Transverse colon (tissue), 4 donors: ENCODE data around the gene SMAD2. TPM values are rescaled to one million over a fixed set of nuclear protein-coding genes. Genes with fewer than 3 reads are reported as not detected.

ENCODE experiments used
- DNase-seq: peaks from one replicate; pipeline ENCODE4 v3.0.0-alpha.2; 2019
- H3K27ac ChIP-seq, 4 donors: fragments of 200-600 bp; sonication (generic); 2 replicates each; pipeline ENCODE4 v1.5.1; 2016 to 2018; ENCODE audit warnings: inconsistent platforms in 4 of 4
- H3K27me3 ChIP-seq: fragments of 200-600 bp; sonication (generic); 2 replicates; pipeline ENCODE4 v1.5.1; 2017; ENCODE audit warnings: inconsistent platforms
- H3K36me3 ChIP-seq, 4 donors: fragments of 200-600 bp; sonication (generic); 2 replicates each; pipeline ENCODE4 v1.5.1; 2017 to 2019; ENCODE audit warnings: inconsistent platforms in 4 of 4
- H3K4me1 ChIP-seq, 4 donors: fragments of 200-600 bp; sonication (generic); 2 replicates each; pipeline ENCODE4 v1.5.1; 2017 to 2020; ENCODE audit warnings: inconsistent platforms in 4 of 4
- H3K4me3 ChIP-seq, 4 donors: fragments of 200-600 bp; sonication (generic); 1 replicate in 1 of 4; 2 replicates in 3 of 4; pipeline versions ENCODE4 v1.5.1 to v1.6.1; 2017 to 2019; ENCODE audit warnings: inconsistent platforms in 4 of 4
- H3K9me3 ChIP-seq, 2 donors: fragments of 200-600 bp; sonication (generic); 2 replicates each; pipeline ENCODE4 v1.5.1; 2017 to 2019; ENCODE audit warnings: inconsistent platforms in 2 of 2
- CTCF ChIP-seq, 5 experiments: fragments of 200-600 bp in 3 of 5; fragments of 450-650 bp in 2 of 5; sonication (generic) in 3 of 5; IDR thresholded peaks; 1 replicate in 2 of 5; 2 replicates in 3 of 5; pipeline ENCODE4 v1.5.1; 2016 to 2017; ENCODE audit warnings: antibody characterized with exemption in 5 of 5, inconsistent platforms in 3 of 5, mild to moderate bottlenecking in 2 of 5, moderate library complexity in 1 of 5
- EP300 ChIP-seq: sonication (generic); formaldehyde crosslinking; IDR thresholded peaks from one replicate; pipeline ENCODE4 v1.6.1; 2017; ENCODE audit warnings: antibody characterized with exemption, low read depth
- POLR2A ChIP-seq: fragments of 450-650 bp; IDR thresholded peaks from one replicate; pipeline ENCODE4 v1.6.1; 2016; ENCODE audit warnings: antibody characterized with exemption, mild to moderate bottlenecking, moderate library complexity
- POLR2AphosphoS5 ChIP-seq, 3 donors: sonication (generic); formaldehyde crosslinking; IDR thresholded peaks; one replicate each; pipeline ENCODE4 v1.6.1; 2016; ENCODE audit warnings: antibody characterized with exemption in 3 of 3
- WGBS, 2 donors: methylation state at CpG; one replicate each; pipeline ENCODE4 v1.1.5; 2018; ENCODE audit warnings: low coverage in 1 of 2; 5-methylcytosine and 5-hydroxymethylcytosine counted together
- in situ Hi-C, 4 donors: fragments of 200-750 bp; cut with MboI; loops; one replicate each; pipeline versions ENCODE4 v1.15.0 to v1.15.1; 2017; ENCODE audit warnings: low sequenced_read_pairs in 3 of 4, low pct_ligation_motif_present in 1 of 4, low pct_unique_long_range_greater_than_20kb in 1 of 4
- intact Hi-C: fragments of 100-400 bp; cut with DNase I; formaldehyde crosslinking; loops from one replicate; pipeline ENCODE4 v1.15.1; 2023; ENCODE audit warnings: low total_unique reads
- total RNA-seq, 4 donors: library from RNA; depleted of rRNA; stranded (reverse); fragments of >200 nt; gene quantifications; one replicate each; pipeline ENCODE4 v1.1.0, GENCODE V29; 2016

The SMAD2 gene
- total RNA-seq, 4 donors from 2014 or later, result 17.9 to 68.8 (median 43.9) TPM

- no peak for TF ChIP-seq CTCF (IDR thresholded peaks at IDR 0.05)
- no peak for TF ChIP-seq POLR2A
- no peak for TF ChIP-seq POLR2AphosphoS5 (IDR thresholded peaks at IDR 0.05)
- TF ChIP-seq EP300, result no peak
- H3K27ac ChIP-seq, result no peak overlapping the region
- H3K9me3 ChIP-seq, result no peaks in the 10 kb centered on the region
- intact Hi-C loops, result no loop called here
- 61 to 85% methylated on average over 3 of the region's 3 CpGs for WGBS, 2 donors
- peaks cover 12 to 59% (median 21%) of the 10 kb centered on the region in 4 donors for H3K4me1 ChIP-seq
- no peaks in the 10 kb centered on the region for H3K36me3 ChIP-seq
- H3K4me3 ChIP-seq, result no peak overlapping the region
- no peaks in the 10 kb centered on the region for H3K27me3 ChIP-seq
- in situ Hi-C loops, result no loop called here
- no peak for DNase-seq
Observed at GRCh38 chr18:47915930-47916329, 14.5 kb downstream of the SMAD2 start.

- Histone ChIP-seq H3K27ac (no peak overlapping the region), H3K4me3 (no peak overlapping the region), H3K36me3 (no peaks in the 10 kb centered on the region), H3K4me1 (peaks cover 12 to 59% (median 22%) of the 10 kb centered on the region in 4 donors), H3K9me3 (no peaks in the 10 kb centered on the region), H3K27me3 (no peaks in the 10 kb centered on the region)
- in situ Hi-C loops, result no loop called here
- intact Hi-C loops, result no loop called here
- DNase-seq, result no peak
- TF ChIP-seq POLR2AphosphoS5 (IDR thresholded peaks at IDR 0.05) (no peak), CTCF (IDR thresholded peaks at IDR 0.05) (no peak), POLR2A (no peak), EP300 (no peak)
Observed at GRCh38 chr18:47915229-47915628, 15.2 kb downstream of the SMAD2 start.

GRCh38 chr18:47912794-47913585, 17.5 kb downstream of the SMAD2 start:
- intact Hi-C loops, result no loop called here
- 87 to 90% methylated on average over 7 to 11 of the region's 11 CpGs for WGBS, 2 donors

GRCh38 chr18:47912343-47912742, 18.1 kb downstream of the SMAD2 start:
- 64 to 67% methylated on average over 1 of the region's 1 CpG for WGBS, 2 donors

More at GRCh38 chr18:47912794-47913585, 17.5 kb downstream of the SMAD2 start:
- H3K27me3 ChIP-seq, result no peaks in the 10 kb centered on the region
- TF ChIP-seq EP300, result no peak
- TF ChIP-seq POLR2AphosphoS5 (IDR thresholded peaks at IDR 0.05), result no peak
- TF ChIP-seq CTCF (IDR thresholded peaks at IDR 0.05), result no peak
- no peak for TF ChIP-seq POLR2A
- H3K4me1 ChIP-seq, result peaks cover 7 to 65% (median 40%) of the 10 kb centered on the region in 4 donors
- no peak for DNase-seq
- no peak overlapping the region for H3K4me3 ChIP-seq
- no peaks in the 10 kb centered on the region for H3K36me3 ChIP-seq
- H3K9me3 ChIP-seq, result no peaks in the 10 kb centered on the region
- in situ Hi-C loops, result no loop called here
- peak overlapping the region; percentile 33 to 75 (median 57) for H3K27ac ChIP-seq

More at GRCh38 chr18:47912343-47912742, 18.1 kb downstream of the SMAD2 start:
- Histone ChIP-seq H3K4me3 (no peak overlapping the region), H3K27ac (peak overlapping the region; percentile 3 to 75 (median 57)), H3K27me3 (no peaks in the 10 kb centered on the region), H3K36me3 (no peaks in the 10 kb centered on the region), H3K4me1 (peaks cover 7 to 59% (median 43%) of the 10 kb centered on the region in 4 donors), H3K9me3 (no peaks in the 10 kb centered on the region)
- in situ Hi-C loops (no loop called here), intact Hi-C loops (no loop called here)
- no peak for TF ChIP-seq POLR2A
- peak in 2 of 3 donors; percentile 18 to 41 for TF ChIP-seq POLR2AphosphoS5 (IDR thresholded peaks at IDR 0.05)
- no peak for DNase-seq
